GM19395 (cell line): ENCODE data around the gene MOGAT1.
A peak's percentile ranks its signal among the peaks of the same experiment; 100 is the strongest.

Source experiments
- ATAC-seq: cut with Tn5 transposase; IDR thresholded peaks from one replicate; pipeline ENCODE4 v1.9.1; 2021; ENCODE audit warnings: mild to moderate bottlenecking, moderate library complexity; ENCODE audit not compliant: unreplicated experiment

The MOGAT1 gene

GRCh38 chr2:222671259-222672067, at the start of gene MOGAT1:
Gene MOGAT1 (plus strand): TSS chr2:222671658. CDS start chr2:222671786, 128 bp downstream.
- ATAC-seq, result no peak

GRCh38 chr2:222621893-222622292, 49.6 kb upstream of the MOGAT1 start:
- no peak for ATAC-seq

- ATAC-seq, result no peak
These were observed 48.5 kb upstream of the MOGAT1 start for GRCh38 chr2:222622910-222623309.

GRCh38 chr2:222623756-222624309, 47.6 kb upstream of the MOGAT1 start:
- ATAC-seq, result no peak

GRCh38 chr2:222627764-222628163, 43.7 kb upstream of the MOGAT1 start:
- no peak for ATAC-seq

GRCh38 chr2:222635295-222635694, 36.2 kb upstream of the MOGAT1 start:
- ATAC-seq, result no peak

- no peak for ATAC-seq
These were observed 34.4 kb upstream of the MOGAT1 start for GRCh38 chr2:222637067-222637466.

- ATAC-seq, result no peak
These were observed 30.1 kb upstream of the MOGAT1 start for GRCh38 chr2:222641336-222641735.

GRCh38 chr2:222643134-222643533, 28.3 kb upstream of the MOGAT1 start:
- no peak for ATAC-seq

GRCh38 chr2:222646008-222646407, 25.4 kb upstream of the MOGAT1 start:
- ATAC-seq, result no peak

GRCh38 chr2:222649801-222650200, 21.7 kb upstream of the MOGAT1 start:
- no peak for ATAC-seq

GRCh38 chr2:222651718-222652418, 19.6 kb upstream of the MOGAT1 start:
- ATAC-seq, result no peak

- ATAC-seq, result no peak
These were observed 18.8 kb upstream of the MOGAT1 start for GRCh38 chr2:222652491-222653255.

GRCh38 chr2:222653280-222653679, 18.2 kb upstream of the MOGAT1 start:
- no peak for ATAC-seq

GRCh38 chr2:222655787-222656525, 15.5 kb upstream of the MOGAT1 start, which contains the start of gene FARSB:
Gene FARSB (minus strand): TSS chr2:222656092. CDS start chr2:222656073, 19 bp downstream.
- peak; percentile 93 for ATAC-seq

- peak; percentile 34 for ATAC-seq
These were observed 14.7 kb upstream of the MOGAT1 start for GRCh38 chr2:222656526-222657446.

GRCh38 chr2:222663479-222663878, 8.0 kb upstream of the MOGAT1 start:
- no peak for ATAC-seq

GRCh38 chr2:222668494-222669154, 2.8 kb upstream of the MOGAT1 start:
- no peak for ATAC-seq

- ATAC-seq, result no peak
These were observed 2.1 kb upstream of the MOGAT1 start for GRCh38 chr2:222669353-222669752.
